ENCODE data around the gene NACC2. TPM values are rescaled to one million over a fixed set of nuclear protein-coding genes. Genes with fewer than 3 reads are reported as not detected.

The NACC2 gene
- total RNA-seq, 1 donor from 2014 or later = 8.1 TPM

- no peaks in the 10 kb centered on the region for H3K27me3 Mint-ChIP-seq (ENCODE audit: low read depth)
- no peaks in the 10 kb centered on the region for H3K36me3 Mint-ChIP-seq (ENCODE audit: low read depth)
- no peak overlapping the region for H3K27ac Mint-ChIP-seq (ENCODE audit: unreplicated experiment)
- DNase-seq (ENCODE audit: low read depth, low spot score) = no peak
- no peaks in the 10 kb centered on the region for H3K9me3 Mint-ChIP-seq
- H3K4me3 Mint-ChIP-seq = no peak overlapping the region
- peaks cover 16% of the 10 kb centered on the region for H3K4me1 Mint-ChIP-seq
- TF ChIP-seq CTCF (conservative IDR thresholded peaks at IDR 0.05) = no peak
Measured at GRCh38 chr9:136014147-136014923, 80.8 kb downstream of the NACC2 start.

GRCh38 chr9:136013524-136014034 is 81.5 kb downstream of the NACC2 start:
- Mint-ChIP-seq H3K9me3 (no peaks in the 10 kb centered on the region), H3K4me1 (peaks cover 20% of the 10 kb centered on the region), H3K27ac (ENCODE audit: unreplicated experiment) (no peak overlapping the region), H3K27me3 (ENCODE audit: low read depth) (no peaks in the 10 kb centered on the region), H3K36me3 (ENCODE audit: low read depth) (no peaks in the 10 kb centered on the region), H3K4me3 (no peak overlapping the region)
- no peak for TF ChIP-seq CTCF (conservative IDR thresholded peaks at IDR 0.05)
- DNase-seq (ENCODE audit: low read depth, low spot score) = no peak

DNA sequence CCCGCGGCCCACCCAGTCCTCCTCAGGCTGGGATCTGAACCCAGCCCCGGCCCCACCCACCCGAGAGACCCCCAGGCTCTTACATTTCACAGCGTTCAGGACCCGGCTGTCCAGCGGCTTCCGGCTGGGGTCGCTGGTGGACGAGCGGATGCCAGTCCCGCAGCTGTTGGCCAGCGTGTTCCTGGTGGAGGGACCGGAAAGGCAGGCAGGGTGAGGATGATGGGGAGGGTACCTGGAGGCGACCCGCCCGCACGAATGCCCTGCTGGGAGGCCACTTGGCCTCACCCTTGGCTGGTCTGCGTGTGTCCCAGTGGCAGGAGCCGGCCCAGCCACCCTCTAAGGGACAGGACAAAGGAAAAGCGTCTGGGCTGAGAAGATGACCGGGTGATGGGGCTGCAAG is 82.0 kb downstream of the NACC2 start:
- TF ChIP-seq CTCF (conservative IDR thresholded peaks at IDR 0.05) = no peak
- DNase-seq (ENCODE audit: low read depth, low spot score) = no peak
- peaks cover 25% of the 10 kb centered on the region for H3K4me1 Mint-ChIP-seq
- H3K9me3 Mint-ChIP-seq = no peaks in the 10 kb centered on the region
- no peak overlapping the region for H3K4me3 Mint-ChIP-seq
- no peaks in the 10 kb centered on the region for H3K27me3 Mint-ChIP-seq (ENCODE audit: low read depth)
- H3K36me3 Mint-ChIP-seq (ENCODE audit: low read depth) = no peaks in the 10 kb centered on the region
- H3K27ac Mint-ChIP-seq (ENCODE audit: unreplicated experiment) = no peak overlapping the region

DNA sequence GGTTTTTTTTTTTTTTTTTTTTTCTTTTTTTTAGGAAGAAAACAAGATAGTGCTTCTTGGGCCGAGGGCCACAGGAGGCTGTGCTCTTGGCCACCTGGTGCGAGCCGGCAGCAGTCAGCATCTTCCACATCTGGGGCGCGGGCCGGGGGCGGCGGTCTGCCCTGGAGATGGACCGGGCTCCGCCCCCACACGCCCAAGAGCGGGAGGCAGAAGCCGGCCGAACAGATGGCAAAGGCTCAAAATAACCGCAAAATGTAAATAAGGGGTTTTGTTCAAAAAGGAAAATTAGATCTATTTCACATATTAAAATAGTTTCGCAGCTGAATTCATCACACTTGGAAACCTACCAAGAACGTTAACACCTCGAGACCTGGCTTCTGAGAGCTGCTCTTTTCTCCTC is 82.4 kb downstream of the NACC2 start:
- Mint-ChIP-seq H3K4me1 (peaks cover 29% of the 10 kb centered on the region), H3K4me3 (no peak overlapping the region), H3K9me3 (no peaks in the 10 kb centered on the region), H3K27ac (ENCODE audit: unreplicated experiment) (no peak overlapping the region), H3K36me3 (ENCODE audit: low read depth) (no peaks in the 10 kb centered on the region), H3K27me3 (ENCODE audit: low read depth) (no peaks in the 10 kb centered on the region)
- no peak for DNase-seq (ENCODE audit: low read depth, low spot score)
- no peak for TF ChIP-seq CTCF (conservative IDR thresholded peaks at IDR 0.05)

- no peaks in the 10 kb centered on the region for H3K9me3 Mint-ChIP-seq
- H3K36me3 Mint-ChIP-seq (ENCODE audit: low read depth) = no peaks in the 10 kb centered on the region
- no peak for TF ChIP-seq CTCF (conservative IDR thresholded peaks at IDR 0.05)
- DNase-seq (ENCODE audit: low read depth, low spot score) = no peak
- H3K27me3 Mint-ChIP-seq (ENCODE audit: low read depth) = no peaks in the 10 kb centered on the region
- H3K4me3 Mint-ChIP-seq = peak overlapping the region; percentile 15
- H3K27ac Mint-ChIP-seq (ENCODE audit: unreplicated experiment) = peak overlapping the region; percentile 75
- H3K4me1 Mint-ChIP-seq = peaks cover 37% of the 10 kb centered on the region
Measured at GRCh38 chr9:136011703-136012496, 83.2 kb downstream of the NACC2 start.

Measured in neural crest cell (in vitro differentiated cells).